Cortex of kidney (tissue), 1 donor: ENCODE results near the gene PTAR1.

ENCODE experiments used
- DNase-seq: peaks from one replicate; lab custom pipeline; 2025; lab: John Stamatoyannopoulos, UW

PTAR1 gene

DNA sequence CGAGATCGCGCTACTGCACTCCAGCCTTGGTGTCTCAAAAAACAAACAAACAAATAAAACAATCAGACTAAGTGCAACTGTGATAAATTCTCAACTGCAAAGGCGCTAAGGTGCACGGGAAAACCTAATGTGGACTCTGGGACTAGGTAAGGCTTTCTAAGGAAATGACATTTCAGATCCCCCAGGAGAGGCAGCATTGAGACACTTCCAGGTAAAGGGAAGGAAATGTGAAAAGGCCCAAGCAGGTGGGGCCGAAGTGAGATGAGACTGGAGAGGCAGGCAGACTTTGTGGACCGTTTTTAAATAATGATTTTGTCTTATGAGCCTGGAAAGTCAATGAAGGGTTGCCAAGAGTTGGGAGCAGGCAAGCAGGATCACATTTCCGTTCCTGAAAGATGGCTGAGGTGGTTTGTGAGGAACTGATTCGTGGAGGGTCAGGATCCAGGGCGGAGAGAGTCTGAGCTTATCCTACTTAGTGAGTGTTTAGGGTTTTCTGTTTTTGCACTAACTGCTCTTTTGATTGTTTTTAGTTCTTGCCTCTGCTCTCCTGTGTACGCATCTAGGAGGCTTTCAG is 85.6 kb downstream of the PTAR1 start:
- DNase-seq: no peak

DNA sequence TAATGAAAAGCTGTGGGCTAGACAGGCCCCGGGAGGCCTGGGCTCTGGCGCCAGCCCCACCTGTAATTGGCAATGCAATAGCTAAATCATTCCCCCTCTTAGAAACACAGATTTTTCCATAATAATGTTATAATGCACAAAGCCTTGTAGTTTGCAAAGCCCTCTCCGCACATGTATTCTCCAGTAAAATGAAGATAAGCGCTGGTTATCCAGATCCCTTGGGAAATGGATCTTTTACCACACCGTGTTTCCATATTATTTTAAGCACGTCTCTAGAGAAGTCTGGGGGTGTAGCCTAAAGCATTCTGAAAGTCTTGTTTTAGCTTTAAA is 86.5 kb downstream of the PTAR1 start:
- no peak for DNase-seq

DNA sequence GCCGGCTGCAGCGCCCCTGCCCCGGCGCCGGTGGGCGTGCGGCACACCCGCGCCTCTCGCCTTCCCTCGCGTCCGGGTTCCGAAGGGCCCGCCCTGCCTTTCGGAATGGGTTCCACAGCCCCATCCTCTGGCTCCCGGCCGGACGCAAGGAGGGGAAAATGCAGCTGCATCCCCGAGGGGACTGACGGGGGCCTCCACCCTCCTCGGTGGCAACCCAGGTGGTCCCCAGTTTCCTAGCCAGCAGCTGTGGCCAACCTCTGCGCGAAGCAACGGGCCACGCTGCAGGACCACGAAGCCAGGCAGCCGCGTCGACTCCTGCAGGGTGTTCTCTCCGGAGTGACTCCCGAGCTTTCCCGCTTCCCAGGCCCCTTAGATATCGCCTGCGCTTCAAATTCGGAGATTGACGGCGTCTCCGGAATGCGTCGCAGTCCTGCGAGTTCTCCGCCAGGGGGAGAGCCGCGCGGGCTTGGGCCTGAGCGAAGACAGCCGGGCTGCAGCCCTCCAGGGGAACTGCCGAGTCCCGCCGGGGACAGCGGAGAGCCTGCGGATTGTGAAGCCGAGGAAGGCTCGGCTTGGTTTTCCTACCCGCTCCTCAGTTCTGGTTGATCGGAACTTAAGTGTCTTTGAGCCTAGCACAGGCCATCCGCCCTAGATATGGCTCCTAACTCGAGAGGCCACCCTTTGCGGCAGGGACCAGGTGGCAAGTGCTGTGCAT is 87.1 kb downstream of the PTAR1 start:
- DNase-seq: no peak

DNA sequence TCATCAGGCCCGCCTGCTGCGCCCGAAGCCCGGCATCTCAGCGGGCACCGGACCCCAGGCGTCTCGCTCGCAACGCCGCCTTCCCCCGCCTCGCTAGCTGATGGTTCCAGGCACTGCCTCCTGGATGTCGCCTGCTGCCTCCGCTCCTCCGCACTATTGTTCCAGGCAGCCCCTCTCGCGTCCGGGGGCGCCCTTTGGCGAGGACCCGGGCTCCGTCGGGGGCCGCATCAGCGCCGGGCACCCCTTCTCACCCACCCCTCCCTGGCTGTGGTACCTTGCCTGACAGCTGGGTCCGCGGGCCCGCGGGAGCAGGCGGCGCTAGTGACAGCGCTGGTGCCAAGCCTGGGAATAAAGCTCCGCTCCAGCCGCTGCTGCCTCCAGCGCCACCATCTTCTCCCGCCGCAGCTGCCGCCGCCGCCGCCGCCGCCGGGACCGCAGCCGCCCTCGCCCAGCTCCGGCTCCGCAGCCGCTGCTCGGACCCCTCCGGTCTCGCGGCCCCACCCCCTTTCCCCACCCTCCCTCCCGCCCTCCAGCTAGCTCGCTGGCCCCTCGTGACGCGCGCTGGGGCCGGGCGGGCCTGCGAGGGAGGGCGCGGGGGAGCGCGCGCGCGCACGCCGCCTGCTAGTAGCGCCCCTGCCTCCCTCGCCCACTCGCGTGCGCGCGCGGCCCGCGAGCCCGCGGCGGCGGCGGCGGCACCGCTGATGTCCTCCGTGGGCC is 87.8 kb downstream of the PTAR1 start, which contains the start of gene APBA1:
APBA1 (minus strand) TSS at position 493 of the 717 bp plus-strand sequence.
- no peak for DNase-seq

DNA sequence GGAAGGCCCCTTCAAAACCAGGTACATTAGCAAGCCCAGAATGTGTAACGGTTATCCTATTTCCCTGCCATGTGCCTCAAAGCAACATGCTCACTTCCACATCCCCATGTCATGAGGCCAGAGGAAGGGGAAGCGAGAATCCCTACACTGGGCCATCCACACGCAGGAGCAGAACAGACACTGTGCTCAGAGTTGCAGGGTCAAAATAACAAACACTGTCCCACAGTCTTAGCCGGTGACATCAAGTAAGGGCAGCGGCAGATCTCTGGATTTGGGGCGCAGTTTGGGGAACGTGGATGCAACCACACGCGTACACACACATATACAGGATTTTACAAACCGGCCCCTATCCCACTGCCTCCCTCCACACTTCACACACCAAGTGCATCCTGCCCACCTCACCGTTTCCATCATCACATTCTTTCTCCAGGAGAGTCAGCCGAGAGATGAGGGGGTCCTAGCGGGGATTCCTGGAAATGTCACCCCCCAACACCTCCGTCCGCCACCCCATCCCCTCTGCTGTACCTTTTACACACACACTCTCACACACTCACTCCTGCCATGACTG is 88.4 kb downstream of the PTAR1 start:
- no peak for DNase-seq

DNA sequence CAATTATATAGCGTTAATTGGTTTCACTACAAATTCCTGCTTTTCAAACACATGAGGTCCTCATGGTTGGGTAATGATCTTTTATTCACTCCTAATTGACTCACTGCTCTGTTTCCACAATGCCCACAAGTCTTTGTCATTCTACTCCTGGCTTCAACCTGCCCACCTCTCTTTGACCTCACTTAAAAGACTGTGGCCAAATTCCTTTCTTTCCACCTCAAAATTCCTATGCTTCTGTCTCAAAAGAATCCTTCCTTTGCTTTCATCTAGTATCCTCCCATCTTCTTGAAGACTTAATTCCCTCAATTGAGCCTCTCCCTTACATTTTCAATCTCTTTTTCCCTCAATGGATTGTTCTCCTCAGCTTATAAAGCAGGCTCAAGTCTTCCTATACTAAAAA is 92.5 kb downstream of the PTAR1 start:
- no peak for DNase-seq

DNA sequence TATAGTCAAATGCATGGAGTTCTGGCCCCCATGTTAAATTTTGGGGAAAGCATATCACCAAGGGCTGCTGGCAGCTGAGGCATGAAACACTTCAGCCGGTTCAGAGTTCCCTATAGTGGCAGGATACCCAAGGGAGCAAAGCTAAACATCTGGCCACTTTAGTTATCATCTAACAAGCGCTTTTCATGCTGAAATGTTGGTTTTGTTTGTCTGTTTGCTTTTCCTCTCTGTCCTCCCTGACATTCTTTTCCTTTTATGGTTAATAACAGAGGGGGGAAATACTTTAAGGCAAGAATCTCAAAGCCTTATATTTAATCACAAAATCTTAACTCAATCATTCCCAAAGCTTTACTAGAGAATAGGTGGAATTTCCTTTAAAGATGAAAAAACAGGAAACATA is 99.5 kb downstream of the PTAR1 start:
- no peak for DNase-seq
